T follicular helper cell (primary cell): ENCODE data around the gene ARHGAP22.

ENCODE experiments used
- DNase-seq: peaks from one replicate; pipeline ENCODE4 v3.0.0-alpha.2; 2020; ENCODE audit warnings: low read depth

Gene ARHGAP22

DNA sequence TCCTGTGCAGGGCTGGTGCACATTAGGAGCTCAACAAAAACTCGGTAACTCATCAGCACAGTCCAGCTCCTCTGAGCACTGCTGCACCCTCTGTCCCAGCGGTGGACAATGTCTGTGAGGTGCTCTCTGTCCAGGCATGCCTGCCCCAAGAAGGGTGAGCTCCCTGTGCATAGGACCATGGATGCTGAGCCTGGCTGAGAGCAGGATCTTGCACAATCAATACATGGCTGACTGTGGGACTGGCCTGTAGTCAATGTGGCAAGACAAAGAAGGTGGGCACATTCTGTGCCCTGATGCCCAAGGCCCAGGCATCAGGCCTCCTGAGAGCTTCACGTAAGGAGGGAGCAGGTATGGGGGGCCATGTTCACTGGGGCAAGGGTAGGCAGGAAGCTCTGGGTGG is 17.1 kb downstream of the ARHGAP22 start:
- no peak for DNase-seq

GRCh38 chr10:48587101-48587500 is 17.8 kb downstream of the ARHGAP22 start:
- DNase-seq = no peak

- DNase-seq = no peak
These were observed 21.9 kb downstream of the ARHGAP22 start for GRCh38 chr10:48582970-48583369.

GRCh38 chr10:48580236-48580635 is 24.6 kb downstream of the ARHGAP22 start:
- no peak for DNase-seq

- DNase-seq = no peak
These were observed 25.5 kb downstream of the ARHGAP22 start for GRCh38 chr10:48579251-48579960.

DNA sequence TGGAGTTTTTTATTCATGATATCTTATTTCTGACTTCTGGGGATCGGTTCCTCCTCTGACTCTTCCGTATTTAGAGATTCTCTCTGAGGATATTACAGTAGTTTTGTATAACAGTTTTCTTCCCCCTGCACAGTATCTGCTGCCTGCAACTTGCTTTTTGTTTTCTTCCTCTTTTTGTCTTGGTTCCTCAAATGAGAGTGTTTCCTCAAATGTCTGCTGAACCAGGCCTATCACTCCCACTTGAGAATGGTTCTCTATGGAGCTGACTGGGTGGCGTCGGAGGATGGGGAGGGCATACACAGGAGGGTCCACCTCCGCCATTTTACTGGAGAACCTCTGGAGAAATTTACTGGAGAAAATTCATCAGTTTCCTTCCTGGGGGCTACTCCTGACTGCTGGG is 27.7 kb downstream of the ARHGAP22 start:
- no peak for DNase-seq

- DNase-seq = no peak
These were observed 28.4 kb downstream of the ARHGAP22 start for GRCh38 chr10:48576501-48576900.

DNA sequence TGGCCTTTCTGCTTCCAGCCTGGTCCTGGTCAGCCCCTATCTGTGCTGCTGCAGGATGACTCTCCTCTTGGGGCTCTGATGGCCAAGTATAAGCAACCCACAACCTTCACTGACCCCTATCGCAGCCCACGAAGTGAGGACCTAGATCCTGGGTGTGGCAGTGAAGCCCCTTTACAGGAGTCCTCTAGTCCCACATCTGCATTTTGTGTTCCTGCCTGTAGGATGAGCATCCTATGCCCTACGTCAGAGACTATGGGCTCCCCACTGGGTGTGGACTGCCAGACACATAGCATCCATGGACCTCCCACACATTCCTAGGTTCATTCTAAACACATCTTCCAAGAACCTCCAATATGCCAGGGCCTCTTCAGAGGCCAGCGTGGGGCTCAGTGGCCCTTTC is 29.0 kb downstream of the ARHGAP22 start:
- no peak for DNase-seq

DNA sequence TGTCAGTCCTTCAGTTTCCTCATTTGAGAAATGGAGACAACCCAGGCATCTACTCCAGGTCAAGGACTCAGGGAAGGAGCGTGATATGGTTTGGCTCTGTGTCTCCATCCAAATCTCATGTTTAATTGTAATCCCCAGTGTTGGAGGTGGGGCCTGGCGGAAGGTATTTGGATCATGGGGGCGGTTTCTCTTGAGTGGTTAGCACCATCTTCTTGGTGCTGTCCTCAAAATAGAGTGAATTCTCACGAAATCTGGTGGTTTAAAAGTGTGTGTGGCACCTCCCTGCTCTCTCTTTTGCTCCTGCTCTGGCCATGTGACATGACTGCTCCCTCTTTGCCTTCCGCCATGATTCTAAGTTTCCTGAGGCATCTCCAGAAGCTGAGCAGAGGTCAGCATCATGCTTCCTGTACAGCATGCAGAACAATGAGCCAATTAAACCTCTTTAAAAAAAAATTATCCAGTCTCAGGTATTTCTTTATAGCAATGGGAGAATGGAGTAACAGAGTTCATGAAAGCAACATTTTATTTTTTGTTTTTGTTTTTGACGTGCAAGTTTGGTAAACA is 30.0 kb downstream of the ARHGAP22 start:
- DNase-seq = no peak

DNA sequence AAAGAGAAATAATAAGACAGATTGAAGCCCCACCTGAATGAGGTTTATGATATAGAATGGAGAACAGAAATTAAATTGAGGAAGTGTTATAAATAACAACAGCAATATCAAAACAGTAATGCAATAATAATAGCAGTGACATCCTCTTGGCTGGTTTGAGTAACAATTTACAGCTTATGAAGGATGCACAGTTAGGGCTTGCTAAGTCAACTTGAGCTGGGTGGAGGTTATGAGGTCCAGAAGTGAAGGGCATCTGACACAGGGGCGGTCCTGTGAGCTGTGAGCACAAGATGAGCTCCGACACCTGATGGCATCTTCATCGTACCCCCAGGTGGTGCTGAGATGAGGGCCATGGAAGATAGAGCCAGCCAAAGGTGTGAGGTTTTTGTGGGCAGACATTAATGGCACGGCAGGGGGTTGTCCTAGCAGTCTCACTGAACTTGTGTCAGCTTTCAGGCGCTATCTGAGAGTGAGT is 30.5 kb downstream of the ARHGAP22 start:
- no peak for DNase-seq

DNA sequence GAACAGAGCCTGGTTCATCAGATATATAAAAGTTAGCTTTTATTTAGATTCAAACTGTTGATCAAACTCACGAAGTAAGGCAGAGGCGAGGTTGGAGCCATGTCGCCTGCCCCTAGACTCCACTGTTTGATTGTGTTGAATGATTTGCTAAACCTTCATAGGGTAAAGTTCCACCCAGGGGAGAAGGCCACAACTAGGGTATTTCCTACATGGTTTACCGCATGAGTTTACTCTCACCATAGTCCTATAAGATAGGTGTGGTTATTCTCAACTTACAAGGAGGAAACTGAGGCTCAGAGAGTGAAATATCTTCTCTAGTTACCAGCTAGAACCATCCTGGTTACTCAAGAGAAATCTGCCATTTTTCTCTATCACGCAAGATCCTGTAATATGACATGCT is 31.8 kb downstream of the ARHGAP22 start:
- no peak for DNase-seq

- no peak for DNase-seq
These were observed 32.5 kb downstream of the ARHGAP22 start for GRCh38 chr10:48572414-48572813.

- no peak for DNase-seq
These were observed 36.3 kb downstream of the ARHGAP22 start for GRCh38 chr10:48568546-48568945.

DNA sequence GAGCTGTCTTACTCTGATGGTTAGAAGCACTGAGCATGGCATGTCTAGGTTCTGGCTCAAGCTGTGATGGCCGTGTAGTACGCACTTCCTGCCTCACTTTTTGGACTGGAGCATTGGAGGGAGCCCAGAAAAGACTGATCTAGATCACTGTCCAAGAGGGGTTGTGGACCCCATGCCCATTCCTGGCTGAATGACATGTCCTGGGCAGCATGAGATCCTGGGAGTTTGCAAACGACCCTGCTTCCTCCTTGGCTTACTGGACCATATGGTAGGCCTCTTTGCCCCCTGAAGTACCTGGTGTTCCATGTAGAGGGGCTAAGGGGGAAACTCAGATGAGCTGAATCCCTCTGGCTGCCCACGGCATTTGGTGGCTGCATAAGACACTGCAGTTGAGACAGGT is 36.7 kb downstream of the ARHGAP22 start:
- no peak for DNase-seq

DNA sequence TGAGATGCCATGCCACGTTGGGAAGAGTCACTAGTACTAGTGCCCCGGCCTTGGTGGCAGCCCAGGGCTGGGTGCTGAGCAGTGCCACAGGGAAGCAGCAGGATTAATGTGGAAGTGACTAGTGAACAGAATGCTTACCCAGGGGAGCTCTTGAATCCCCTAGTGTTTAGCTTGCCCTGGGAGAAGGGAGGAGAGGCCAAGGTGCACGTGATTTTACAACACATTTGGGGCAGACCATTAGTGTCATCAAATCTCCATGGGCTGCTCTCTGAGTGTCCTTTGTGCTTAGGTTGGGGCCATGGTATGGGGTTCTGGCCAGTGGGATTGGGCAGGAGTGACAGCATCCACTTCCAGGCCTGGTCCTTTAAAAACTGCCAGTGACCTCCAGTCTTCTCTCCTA is 37.5 kb downstream of the ARHGAP22 start:
- no peak for DNase-seq

- no peak for DNase-seq
These were observed 40.3 kb downstream of the ARHGAP22 start for GRCh38 chr10:48564466-48565160.

- DNase-seq = no peak
These were observed 47.3 kb downstream of the ARHGAP22 start for GRCh38 chr10:48557511-48558123.

DNA sequence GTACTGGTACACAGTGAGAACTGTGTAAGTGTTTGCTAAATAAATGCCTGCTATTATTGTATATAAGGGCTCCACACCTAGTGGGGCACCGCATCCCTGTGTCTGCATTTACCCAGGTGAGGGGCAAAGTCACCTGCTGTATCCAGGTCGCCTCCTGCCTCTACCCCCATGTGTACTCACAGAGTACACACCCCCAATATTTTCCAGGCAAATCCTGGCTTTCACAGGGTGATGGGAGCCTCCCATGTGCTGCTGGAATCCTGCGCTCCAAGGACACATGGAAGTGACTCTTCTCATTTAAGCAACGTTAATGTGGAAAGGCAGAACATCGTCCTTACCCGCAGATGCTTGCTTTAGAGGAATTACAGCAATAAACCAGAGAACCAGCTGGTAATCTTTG is 48.2 kb downstream of the ARHGAP22 start:
- DNase-seq = no peak

DNA sequence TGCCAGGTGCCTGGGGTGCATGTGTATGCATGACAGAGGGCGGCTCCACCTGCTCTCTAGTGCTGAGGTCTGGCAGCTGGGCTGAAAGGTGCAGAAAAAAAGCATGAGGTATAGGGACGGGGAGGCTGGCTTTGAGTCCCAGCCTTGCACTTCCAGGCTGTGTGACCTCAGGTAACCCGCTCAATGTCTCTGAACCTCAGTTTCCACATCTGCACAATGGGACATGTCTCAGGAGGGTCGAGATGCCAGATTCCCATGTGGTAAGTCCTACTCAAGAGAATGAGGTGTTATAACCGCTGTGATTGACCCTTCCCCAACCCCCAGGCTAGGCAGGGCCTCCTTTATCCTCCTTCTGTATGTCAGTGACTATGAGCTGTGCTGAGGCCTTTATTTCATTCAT is 48.8 kb downstream of the ARHGAP22 start:
- DNase-seq = no peak

DNA sequence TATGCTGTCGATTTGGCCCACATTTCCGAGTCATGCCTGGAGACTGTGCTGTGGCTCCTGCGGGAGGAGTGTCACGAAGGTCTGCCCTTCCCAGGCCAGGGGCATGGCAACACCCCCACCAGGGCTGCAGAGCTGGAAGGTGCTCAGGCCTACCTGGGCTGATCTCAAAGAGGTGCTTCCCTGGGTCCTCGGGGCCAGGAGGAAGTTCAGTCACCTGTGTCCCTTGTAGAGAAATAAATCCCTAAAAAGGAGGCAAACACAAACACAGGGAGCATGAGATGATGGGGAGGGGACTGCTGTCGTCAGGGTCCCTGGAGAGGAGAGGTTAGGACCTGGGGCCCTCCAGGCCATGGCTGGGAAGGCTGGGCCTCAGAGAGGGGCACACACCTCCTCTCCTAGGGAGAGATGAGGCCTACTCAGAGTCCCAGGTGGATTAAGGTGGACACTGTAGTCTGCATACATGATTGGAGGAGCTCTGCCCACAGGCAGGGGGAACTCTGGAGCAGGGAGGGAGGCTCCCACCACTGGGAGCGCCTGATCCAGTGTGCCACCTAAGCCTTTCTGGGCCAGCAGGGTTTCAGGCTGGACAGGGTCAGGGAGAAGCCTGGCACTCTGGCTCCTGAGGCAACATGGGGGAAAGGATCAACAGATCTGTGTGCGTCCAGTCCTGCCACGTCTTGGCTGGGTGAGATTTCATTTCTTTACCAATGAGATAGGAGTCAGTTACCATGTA is 49.4 kb downstream of the ARHGAP22 start:
- no peak for DNase-seq

GRCh38 chr10:48554656-48555055 is 50.2 kb downstream of the ARHGAP22 start:
- DNase-seq = no peak

GRCh38 chr10:48554246-48554645 is 50.6 kb downstream of the ARHGAP22 start:
- DNase-seq = no peak
